D341Med (cell line): ENCODE results near the gene ATF1.
"Not testable (repeated sequence)": the region's sequence is repeated elsewhere in the genome, so short reads cannot be mapped to it uniquely, and the experiment has no call there.

ENCODE experiments used
- DNase-seq: peaks from one replicate; pipeline ENCODE4 v3.0.0; 2012; ENCODE audit warnings: low spot score

ATF1 gene

GRCh38 chr12:50753232-50753769, 10.6 kb upstream of the ATF1 start:
- DNase-seq = no peak

- DNase-seq = peak; percentile 93
These were observed 589 bp downstream of the ATF1 start for GRCh38 chr12:50764286-50765094.

DNA sequence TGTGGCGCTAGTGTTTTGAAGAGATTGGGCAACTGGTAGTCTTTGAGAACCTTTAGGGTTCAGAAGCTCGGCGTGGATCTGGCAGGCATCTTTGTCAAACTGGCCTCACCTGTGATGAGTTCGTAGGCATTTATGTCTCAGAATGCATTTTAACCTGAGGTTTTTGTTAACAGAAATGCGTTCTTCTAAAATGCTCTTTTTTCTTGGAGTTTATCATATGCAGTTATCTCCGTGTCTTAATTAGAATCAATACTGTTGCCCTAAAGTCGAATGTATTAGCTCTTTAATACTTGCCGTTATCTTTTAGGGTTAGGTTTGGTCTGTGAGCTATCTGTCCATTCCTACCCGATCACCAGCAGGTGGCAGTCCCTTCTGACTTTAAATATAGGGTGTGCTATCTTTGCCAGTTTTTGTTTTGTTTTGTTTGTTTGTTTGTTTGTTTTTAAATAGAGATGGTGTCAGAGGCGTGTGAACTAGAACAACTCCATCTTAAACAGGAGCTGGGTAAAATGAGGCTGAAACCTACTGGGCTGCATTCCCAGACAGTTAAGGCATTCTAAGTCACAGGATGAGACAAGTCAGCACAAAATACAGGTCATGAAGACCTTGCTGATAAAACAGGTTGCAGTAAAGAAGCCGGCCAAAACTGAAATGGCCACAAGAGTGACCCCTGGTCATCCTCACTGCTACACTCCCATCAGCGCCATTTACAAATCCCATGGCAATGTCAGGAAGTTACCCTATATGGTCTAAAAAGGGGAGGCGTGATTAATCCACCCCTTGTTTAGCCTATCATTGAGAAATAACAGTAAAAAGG, 1.4 kb downstream of the ATF1 start:
- peak; percentile 62 for DNase-seq

- no peak for DNase-seq
These were observed 4.5 kb downstream of the ATF1 start for GRCh38 chr12:50768391-50768790.

GRCh38 chr12:50768813-50769212, 4.9 kb downstream of the ATF1 start:
- DNase-seq = not testable (repeated sequence)

DNA sequence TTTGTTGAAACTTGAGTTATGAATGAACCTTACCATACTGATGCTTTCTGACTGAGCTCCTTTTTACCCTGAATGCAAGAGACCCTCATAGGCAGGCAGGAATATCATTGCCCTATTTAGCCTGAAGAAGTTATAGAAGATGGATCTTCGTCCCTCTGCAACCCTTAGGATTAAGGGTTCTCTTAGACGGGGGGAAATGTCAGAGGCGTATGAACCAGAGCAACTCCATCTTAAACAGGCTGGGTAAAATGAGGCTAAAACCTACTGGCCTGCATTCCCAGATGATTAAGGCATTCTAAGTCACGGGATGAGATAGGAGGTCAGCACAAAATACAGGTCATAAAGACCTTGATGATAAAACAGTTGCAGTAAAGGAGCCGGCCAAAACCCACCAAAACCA, 7.5 kb downstream of the ATF1 start:
- no peak for DNase-seq

DNA sequence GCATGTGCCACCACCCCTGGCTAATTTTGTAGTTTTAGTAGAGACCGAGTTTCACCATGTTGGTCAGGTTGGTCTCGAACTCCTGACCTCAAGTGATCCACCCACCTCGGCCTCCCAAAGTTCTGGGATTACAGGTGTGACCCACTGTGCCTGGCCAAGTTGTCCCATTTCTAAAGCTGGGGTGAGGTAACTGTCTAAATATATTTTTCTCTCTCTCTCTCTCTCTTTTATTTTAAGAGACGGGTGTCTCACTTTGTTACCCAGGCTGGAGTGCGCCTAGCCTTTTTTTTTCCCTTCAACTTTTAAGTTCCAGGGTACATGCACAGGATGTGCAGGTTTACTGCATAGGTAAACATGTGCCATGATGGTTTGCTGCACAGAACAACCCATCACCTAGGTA, 8.6 kb downstream of the ATF1 start:
- no peak for DNase-seq

- no peak for DNase-seq
These were observed 9.0 kb downstream of the ATF1 start for GRCh38 chr12:50772877-50773276.

- DNase-seq = no peak
These were observed 11.3 kb downstream of the ATF1 start for GRCh38 chr12:50775251-50775650.

- DNase-seq = no peak
These were observed 13.1 kb downstream of the ATF1 start for GRCh38 chr12:50776749-50777728.

- no peak for DNase-seq
These were observed 15.0 kb downstream of the ATF1 start for GRCh38 chr12:50778663-50779590.

GRCh38 chr12:50780013-50780412, 16.1 kb downstream of the ATF1 start:
- DNase-seq = no peak

- DNase-seq = no peak
These were observed 20.6 kb downstream of the ATF1 start for GRCh38 chr12:50784501-50784900.

- no peak for DNase-seq
These were observed 21.6 kb downstream of the ATF1 start for GRCh38 chr12:50785406-50786001.

DNA sequence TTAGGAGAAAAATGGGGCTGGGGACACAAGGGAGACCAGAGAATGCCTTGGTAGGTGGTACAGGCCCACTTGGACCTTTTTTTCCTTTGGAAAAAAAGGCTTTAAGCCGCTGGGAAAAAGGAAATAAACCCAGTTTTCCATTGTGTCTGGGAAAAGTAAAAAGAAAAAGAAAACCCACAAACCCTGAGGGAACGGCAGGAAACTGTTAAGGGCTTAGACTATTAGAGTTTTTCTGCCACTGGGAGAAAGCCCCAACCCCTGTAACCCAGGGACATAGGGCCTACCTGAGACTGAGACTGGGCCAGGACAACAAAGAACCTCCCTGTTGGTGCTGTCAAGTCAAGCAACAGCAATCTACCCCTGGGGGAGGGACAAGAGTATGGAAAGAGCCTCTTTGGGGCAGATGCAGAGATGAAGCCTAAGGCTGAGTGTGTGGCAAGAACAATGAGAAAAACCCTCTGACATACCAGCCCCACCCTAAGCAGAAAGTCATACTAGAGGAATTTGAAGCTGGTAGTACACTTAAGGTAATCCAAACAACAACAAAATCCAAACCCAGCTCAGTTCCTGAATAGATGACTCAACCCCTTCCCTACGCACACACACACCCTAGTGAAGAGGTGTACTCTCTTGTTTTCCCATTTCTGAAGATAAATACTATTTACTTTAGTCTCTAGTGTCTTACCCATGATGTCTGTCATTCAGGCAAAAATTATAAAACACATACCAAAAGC, 22.8 kb downstream of the ATF1 start:
- no peak for DNase-seq

GRCh38 chr12:50787618-50788017, 23.7 kb downstream of the ATF1 start:
- no peak for DNase-seq

GRCh38 chr12:50788561-50788960, 24.7 kb downstream of the ATF1 start:
- DNase-seq = no peak

DNA sequence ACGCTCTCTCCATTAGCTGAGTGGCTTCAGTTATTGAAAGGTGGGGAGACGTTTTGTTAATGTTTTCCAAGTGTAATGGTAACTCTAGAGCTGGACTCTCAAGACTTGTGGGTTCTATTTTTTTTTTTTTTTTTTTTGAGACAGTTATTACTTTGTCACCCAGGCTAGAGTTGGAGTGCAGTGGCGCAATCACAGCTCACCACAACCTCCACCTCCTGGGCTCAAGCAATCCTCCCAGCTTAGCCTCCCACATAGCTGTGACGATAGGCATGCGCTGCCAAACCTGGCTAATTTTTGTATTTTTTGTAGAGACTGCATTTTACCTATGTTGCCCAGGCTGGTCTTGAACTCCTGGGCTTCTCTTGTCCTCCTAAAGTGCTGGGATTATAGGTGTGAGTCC, 26.2 kb downstream of the ATF1 start:
- DNase-seq = no peak

DNA sequence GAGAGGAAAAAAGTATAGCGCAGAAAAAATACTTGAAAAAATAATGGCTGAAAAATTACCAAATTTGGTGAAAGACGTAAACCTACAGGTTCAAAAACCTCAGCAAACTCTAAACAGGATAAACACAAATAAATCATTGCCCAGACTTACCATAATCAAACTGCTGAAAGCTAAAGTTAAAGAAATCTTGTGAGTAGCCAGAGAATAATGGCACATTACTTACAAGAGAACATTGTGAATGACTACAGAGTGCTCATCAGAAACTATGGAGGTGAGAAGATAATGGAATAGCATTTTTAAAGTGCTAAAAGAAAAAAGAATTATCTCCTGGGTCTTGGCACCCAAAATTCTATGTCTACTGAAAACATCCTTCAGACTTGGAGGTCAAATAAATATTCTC, 36.0 kb downstream of the ATF1 start:
- no peak for DNase-seq
